Mesenteric fat pad (tissue), 1 donor: Measurements from ENCODE around the gene CYTH1. TPM values are rescaled to one million over a fixed set of nuclear protein-coding genes. Genes with fewer than 3 reads are reported as not detected.

Experiments used
- DNase-seq: peaks from one replicate; pipeline ENCODE4 v3.0.0-alpha.2; 2020; ENCODE audit warnings: low spot score
- total RNA-seq: library from RNA; stranded (reverse); fragmentation: NEBNext Ultra II Directional; extraction: Animal tissue kit (Norgen Biotek cat#: 25700); gene quantifications from one replicate; pipeline ENCODE4 v1.2.1, GENCODE V29; 2021
- donor health status: DM: yes; HTN: yes; CAD: no.

The CYTH1 gene
- total RNA-seq, 1 donor from 2014 or later: 54.9 TPM

GRCh38 chr17:78658281-78658785, 123.7 kb downstream of the CYTH1 start:
- DNase-seq: no peak

GRCh38 chr17:78655251-78655940, 126.7 kb downstream of the CYTH1 start:
- no peak for DNase-seq

- DNase-seq: no peak
Measured at GRCh38 chr17:78654325-78654724, 127.7 kb downstream of the CYTH1 start.

- DNase-seq: no peak
Measured at GRCh38 chr17:78653382-78653781, 128.7 kb downstream of the CYTH1 start.

- DNase-seq: no peak
Measured at GRCh38 chr17:78652913-78653312, 129.2 kb downstream of the CYTH1 start.

- DNase-seq: no peak
Measured at GRCh38 chr17:78652024-78652423, 130.0 kb downstream of the CYTH1 start.

GRCh38 chr17:78651554-78651953, 130.5 kb downstream of the CYTH1 start:
- no peak for DNase-seq

GRCh38 chr17:78650093-78650715, 131.9 kb downstream of the CYTH1 start:
- DNase-seq: no peak

- no peak for DNase-seq
Measured at GRCh38 chr17:78648293-78648692, 133.8 kb downstream of the CYTH1 start.

- DNase-seq: no peak
Measured at GRCh38 chr17:78647032-78647431, 135.0 kb downstream of the CYTH1 start.

- no peak for DNase-seq
Measured at GRCh38 chr17:78645421-78646295, 136.4 kb downstream of the CYTH1 start.

- no peak for DNase-seq
Measured at GRCh38 chr17:78644931-78645351, 137.1 kb downstream of the CYTH1 start.

GRCh38 chr17:78644224-78644623, 137.8 kb downstream of the CYTH1 start:
- no peak for DNase-seq

- no peak for DNase-seq
Measured at GRCh38 chr17:78643326-78643725, 138.7 kb downstream of the CYTH1 start.

GRCh38 chr17:78642707-78643106, 139.4 kb downstream of the CYTH1 start:
- DNase-seq: no peak

- no peak for DNase-seq
Measured at GRCh38 chr17:78641666-78642065, 140.4 kb downstream of the CYTH1 start.

- DNase-seq: no peak
Measured at GRCh38 chr17:78641243-78641642, 140.8 kb downstream of the CYTH1 start.

- DNase-seq: no peak
Measured at GRCh38 chr17:78640700-78641099, 141.4 kb downstream of the CYTH1 start.

GRCh38 chr17:78637643-78638420, 144.2 kb downstream of the CYTH1 start:
- DNase-seq: no peak

- no peak for DNase-seq
Measured at GRCh38 chr17:78637146-78637545, 144.9 kb downstream of the CYTH1 start.

- no peak for DNase-seq
Measured at GRCh38 chr17:78634154-78634553, 147.9 kb downstream of the CYTH1 start.
